ENCODE data around the gene INPP4A. TPM values are rescaled to one million over a fixed set of nuclear protein-coding genes. Genes with fewer than 3 reads are reported as not detected.
A peak's percentile ranks its signal among the peaks of the same experiment; 100 is the strongest.

The INPP4A gene
- total RNA-seq, 2 experiments from 2014 or later, result 123 to 127 TPM

DNA sequence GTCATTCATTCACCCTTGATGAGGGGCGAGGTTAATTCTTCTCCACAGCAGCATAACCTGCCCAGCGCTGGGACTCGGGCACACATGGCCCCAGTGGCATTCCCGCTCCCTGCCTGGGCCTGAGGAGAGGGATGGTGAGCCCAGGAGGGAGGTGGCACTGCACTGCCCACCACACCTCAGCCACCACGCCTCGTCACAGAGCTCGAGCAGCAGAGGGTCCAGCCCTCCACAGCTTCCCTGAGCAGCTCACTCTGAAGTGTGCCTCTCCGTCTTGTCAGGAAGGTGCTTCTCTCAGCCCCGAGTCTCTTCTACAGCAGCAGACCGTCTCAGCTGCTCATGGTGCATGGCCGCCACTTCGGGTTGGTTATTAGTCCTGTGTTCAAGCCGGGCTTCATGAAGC lies 128.8 kb downstream of the INPP4A start:
- no peaks in the 10 kb centered on the region for H3K4me1 Mint-ChIP-seq
- ChIA-PET POLR2A (interaction anchor here (0.5 kb wide), 1 partner anchor 30 kb away, joined by 3 read pairs; no protein-coding TSS in a partner anchor), CTCF (interaction anchor here (1.3 kb wide), 1 partner anchor 87 kb away, joined by 3 read pairs; no protein-coding TSS in a partner anchor)
- DNase-seq, result no peak
- peaks cover 67% of the 10 kb centered on the region for H3K36me3 Mint-ChIP-seq (ENCODE audit: low read depth)
- H3K9me3 Mint-ChIP-seq, result no peaks in the 10 kb centered on the region
- no peak overlapping the region for H3K4me3 Mint-ChIP-seq
- no peak overlapping the region for H3K27ac Mint-ChIP-seq
- H3K27me3 Mint-ChIP-seq, result no peaks in the 10 kb centered on the region

DNA sequence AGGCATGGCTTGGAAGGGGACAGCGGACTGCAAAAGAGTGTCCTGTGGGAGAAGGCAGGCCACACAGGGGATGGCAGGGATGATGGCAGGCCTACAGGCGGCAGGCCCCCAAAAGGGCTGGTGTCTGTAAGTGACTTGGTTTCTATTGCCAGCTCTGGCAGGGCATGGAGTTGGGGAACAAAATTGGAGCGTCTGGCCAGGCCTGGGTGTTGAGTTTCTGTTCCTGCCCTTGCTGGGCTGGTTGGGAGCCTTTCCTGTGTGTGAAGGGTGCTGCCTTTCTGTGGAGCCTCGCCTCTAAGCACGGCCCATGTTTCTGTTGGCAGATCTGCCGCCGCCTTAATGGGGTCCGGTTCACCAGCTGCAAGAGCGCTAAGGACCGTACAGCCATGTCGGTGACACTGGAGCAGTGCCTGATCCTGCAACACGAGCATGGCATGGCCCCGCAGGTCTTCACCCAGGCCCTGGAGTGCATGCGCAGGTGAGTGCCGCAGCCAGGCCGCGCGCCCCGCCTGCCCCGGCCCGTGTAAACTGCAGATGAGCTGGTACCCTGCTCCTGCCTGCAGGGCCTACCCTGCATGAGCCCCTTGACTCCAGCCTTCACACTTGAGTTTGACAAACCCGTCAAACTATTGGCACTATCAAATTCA lies 132.1 kb downstream of the INPP4A start:
- peak; percentile 15 for DNase-seq
- H3K4me3 Mint-ChIP-seq, result no peak overlapping the region
- ChIA-PET CTCF (no interaction called here), POLR2A (no interaction called here)
- peak overlapping the region; percentile 47 for H3K27ac Mint-ChIP-seq
- no peaks in the 10 kb centered on the region for H3K27me3 Mint-ChIP-seq
- no peaks in the 10 kb centered on the region for H3K4me1 Mint-ChIP-seq
- H3K9me3 Mint-ChIP-seq, result no peaks in the 10 kb centered on the region
- H3K36me3 Mint-ChIP-seq (ENCODE audit: low read depth), result peaks cover 63% of the 10 kb centered on the region

DNA sequence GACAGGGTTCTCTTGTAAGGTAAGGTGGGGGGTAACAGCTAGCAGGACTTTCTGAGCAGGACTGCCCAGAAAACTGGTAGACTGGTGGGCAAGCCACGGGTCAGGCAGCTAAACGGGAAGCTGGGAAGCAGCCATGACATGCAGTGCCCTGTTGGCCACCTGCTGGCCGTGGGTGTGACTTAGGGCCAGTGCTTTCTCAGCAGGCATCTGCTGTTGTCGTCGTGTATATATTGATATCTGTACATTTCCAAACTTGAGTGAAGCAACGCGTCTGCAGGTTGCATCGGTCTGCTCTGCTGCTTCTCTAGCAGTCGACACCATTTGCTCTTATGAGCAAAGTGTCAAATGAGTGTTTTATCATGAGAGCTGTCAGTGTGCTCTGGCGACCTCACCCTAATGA lies 132.7 kb downstream of the INPP4A start:
- peak; percentile 14 for DNase-seq
- H3K9me3 Mint-ChIP-seq, result no peaks in the 10 kb centered on the region
- no peaks in the 10 kb centered on the region for H3K4me1 Mint-ChIP-seq
- no peaks in the 10 kb centered on the region for H3K27me3 Mint-ChIP-seq
- no peak overlapping the region for H3K4me3 Mint-ChIP-seq
- ChIA-PET POLR2A (no interaction called here), CTCF (no interaction called here)
- peaks cover 68% of the 10 kb centered on the region for H3K36me3 Mint-ChIP-seq (ENCODE audit: low read depth)
- H3K27ac Mint-ChIP-seq, result no peak overlapping the region

DNA sequence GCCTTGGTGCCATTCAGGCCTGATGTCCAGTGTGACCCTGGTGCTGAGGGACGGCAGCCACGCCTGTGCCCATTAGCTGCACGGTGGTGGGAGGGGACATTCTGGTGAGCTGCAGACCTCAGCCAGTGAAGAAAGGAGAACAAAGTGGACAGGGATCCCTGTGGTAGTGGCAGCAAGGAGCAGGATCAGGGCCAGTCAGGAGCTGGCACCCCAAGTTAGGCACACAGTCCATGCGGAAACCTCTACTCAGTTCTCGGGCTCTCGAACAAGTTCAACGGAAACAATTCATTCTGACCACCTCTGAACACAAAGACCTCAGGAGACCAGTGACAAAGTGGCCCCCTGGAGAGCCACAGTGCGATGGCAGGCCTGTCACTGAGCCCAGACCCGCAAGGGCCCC lies 133.6 kb downstream of the INPP4A start:
- Mint-ChIP-seq H3K27me3 (no peaks in the 10 kb centered on the region), H3K9me3 (no peaks in the 10 kb centered on the region), H3K4me1 (no peaks in the 10 kb centered on the region), H3K4me3 (no peak overlapping the region), H3K27ac (no peak overlapping the region), H3K36me3 (ENCODE audit: low read depth) (peaks cover 66% of the 10 kb centered on the region)
- ChIA-PET POLR2A (no interaction called here), CTCF (no interaction called here)
- DNase-seq, result peak; percentile 10

DNA sequence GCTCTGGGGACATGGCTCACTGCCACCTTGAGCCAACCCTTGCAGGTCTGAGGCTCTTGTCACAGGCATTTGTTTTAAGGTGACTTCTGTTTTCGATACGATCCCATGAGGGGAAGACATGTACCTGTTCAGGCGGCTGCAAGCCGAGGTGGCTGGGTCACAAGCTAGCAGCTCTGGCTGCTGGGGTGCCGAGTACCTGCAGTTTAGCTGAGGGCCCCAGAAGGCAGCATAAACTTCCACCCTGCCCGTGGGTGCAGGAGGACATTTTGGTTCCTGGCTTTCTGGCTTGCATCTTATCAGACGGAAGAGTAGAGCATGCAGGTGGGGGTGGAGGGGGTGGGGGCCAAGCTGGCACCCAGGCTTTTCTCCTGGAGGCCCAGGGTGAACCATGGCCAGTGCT lies 135.3 kb downstream of the INPP4A start:
- H3K4me1 Mint-ChIP-seq, result no peaks in the 10 kb centered on the region
- peaks cover 67% of the 10 kb centered on the region for H3K36me3 Mint-ChIP-seq (ENCODE audit: low read depth)
- CTCF ChIA-PET, result no interaction called here
- no peak overlapping the region for H3K4me3 Mint-ChIP-seq
- peak; percentile 1 for DNase-seq
- H3K27ac Mint-ChIP-seq, result no peak overlapping the region
- POLR2A ChIA-PET, result no interaction called here
- H3K9me3 Mint-ChIP-seq, result no peaks in the 10 kb centered on the region
- H3K27me3 Mint-ChIP-seq, result no peaks in the 10 kb centered on the region

DNA sequence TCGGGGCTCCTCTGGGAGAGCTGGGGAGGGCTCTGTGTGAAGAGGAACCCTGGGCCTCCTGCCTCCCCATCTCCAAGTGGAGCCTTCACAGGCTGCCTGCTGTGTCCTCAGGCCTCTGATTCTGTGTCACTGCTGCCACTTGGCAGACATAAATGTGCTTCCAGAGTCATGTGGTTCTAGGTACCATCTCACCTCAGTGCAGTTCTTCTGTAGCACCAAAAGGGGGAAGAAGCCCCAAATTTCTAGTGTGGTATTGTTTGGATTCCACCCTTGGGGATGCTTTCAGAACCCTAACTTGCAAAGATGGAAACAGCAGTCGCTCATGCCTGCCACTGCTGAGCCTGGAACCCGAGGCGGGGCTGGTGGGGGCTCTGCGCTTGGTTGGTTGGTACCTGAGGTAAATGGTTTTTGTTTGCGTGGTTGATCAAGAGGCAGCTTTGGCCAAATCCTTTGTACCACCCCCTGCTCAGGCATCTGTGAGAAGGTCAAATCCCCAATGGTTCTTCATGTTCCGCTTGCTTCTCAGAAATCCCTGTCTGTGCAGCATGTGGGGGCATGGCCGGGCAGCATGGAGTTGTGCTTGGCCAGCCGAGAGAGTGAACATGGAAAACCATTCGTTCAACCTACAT lies 136.1 kb downstream of the INPP4A start:
- Mint-ChIP-seq H3K36me3 (ENCODE audit: low read depth) (peaks cover 69% of the 10 kb centered on the region), H3K27ac (no peak overlapping the region), H3K4me1 (no peaks in the 10 kb centered on the region), H3K9me3 (no peaks in the 10 kb centered on the region), H3K4me3 (no peak overlapping the region), H3K27me3 (no peaks in the 10 kb centered on the region)
- POLR2A ChIA-PET, result no interaction called here
- CTCF ChIA-PET, result interaction anchor here (0.6 kb wide), 1 partner anchor 256 kb away, joined by 3 read pairs; no protein-coding TSS in a partner anchor
- DNase-seq, result peak; percentile 14

DNA sequence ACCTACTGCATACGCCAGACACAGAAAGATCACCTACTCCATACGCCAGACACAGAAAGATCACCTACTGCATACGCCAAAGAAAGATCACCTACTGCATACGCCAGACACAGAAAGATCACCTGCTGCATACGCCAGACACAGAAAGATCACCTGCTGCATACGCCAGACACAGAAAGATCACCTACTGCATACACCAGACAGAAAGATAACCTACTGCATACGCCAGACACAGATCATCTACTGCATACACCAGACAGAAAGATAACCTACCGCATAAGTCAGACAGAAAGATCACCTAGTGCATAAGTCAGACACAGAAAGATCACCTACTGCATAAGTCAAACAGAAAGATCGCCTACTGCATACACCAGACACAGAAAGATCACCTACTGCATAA lies 137.9 kb downstream of the INPP4A start:
- no peaks in the 10 kb centered on the region for H3K27me3 Mint-ChIP-seq
- no peak overlapping the region for H3K4me3 Mint-ChIP-seq
- ChIA-PET CTCF (no interaction called here), POLR2A (no interaction called here)
- peaks cover 67% of the 10 kb centered on the region for H3K36me3 Mint-ChIP-seq (ENCODE audit: low read depth)
- no peak overlapping the region for H3K27ac Mint-ChIP-seq
- no peaks in the 10 kb centered on the region for H3K9me3 Mint-ChIP-seq
- DNase-seq, result peak; percentile 1
- no peaks in the 10 kb centered on the region for H3K4me1 Mint-ChIP-seq

DNA sequence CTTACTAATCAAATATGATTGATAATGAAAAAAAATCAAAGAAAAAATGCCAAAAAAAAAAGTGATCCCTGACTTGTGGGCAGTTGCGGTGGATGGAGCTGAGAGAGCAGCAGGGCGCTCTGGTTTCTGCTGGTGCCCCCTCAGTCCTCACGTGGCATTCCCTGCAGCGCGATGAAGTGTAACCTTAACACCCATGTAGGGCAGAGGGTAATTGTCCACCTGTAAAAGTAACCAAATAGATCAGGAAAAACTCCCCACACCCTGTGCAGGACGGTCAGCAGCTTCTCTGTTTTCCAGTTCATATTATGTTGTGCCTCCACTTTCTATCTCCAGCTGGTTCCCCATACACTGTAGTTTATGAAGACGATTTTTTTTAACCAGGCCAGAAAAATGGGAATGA lies 138.6 kb downstream of the INPP4A start:
- Mint-ChIP-seq H3K27ac (no peak overlapping the region), H3K27me3 (no peaks in the 10 kb centered on the region), H3K36me3 (ENCODE audit: low read depth) (peaks cover 66% of the 10 kb centered on the region), H3K9me3 (no peaks in the 10 kb centered on the region), H3K4me3 (no peak overlapping the region), H3K4me1 (no peaks in the 10 kb centered on the region)
- CTCF ChIA-PET, result no interaction called here
- POLR2A ChIA-PET, result interaction anchor here (1.4 kb wide), 1 partner anchor 10 kb away, joined by 5 read pairs; no protein-coding TSS in a partner anchor
- DNase-seq, result peak; percentile 9

DNA sequence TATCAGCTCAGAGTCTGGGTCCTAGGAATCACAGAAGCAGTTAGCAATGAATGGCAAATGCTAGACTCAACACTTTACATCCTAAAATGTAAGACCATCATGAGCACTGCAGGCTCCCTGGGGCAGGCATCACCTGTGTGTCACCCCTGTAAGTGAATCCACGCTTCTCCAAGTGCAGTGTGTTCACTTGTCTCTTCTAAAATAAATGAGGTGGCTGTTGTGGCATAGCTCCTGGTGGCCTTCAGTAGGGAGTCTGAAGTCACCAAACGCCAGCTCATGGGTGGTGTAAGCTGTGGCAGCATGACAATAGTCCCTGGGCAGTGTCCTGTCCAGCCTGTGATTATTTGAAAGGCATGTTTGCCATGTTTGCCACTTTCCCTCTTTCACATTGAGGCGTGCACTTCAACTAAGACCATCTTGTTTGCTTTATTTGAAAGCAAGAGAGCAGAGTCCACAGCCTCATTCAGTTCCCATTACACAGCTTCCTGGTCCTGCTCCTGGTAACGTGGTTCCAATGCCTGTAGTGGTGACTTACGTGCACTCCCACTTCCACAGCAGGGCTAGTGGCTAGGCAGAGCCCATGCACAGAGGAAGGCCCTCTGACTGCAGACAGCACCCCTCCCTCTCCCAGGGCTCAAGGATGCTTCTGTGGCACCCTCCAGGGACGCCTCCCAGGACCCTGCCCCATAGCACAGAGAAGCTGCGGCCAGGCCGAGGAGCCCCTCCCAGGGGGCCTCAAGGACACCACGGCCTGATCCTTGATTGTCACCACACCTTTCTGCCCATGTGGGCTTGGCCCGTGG lies 139.4 kb downstream of the INPP4A start:
- Mint-ChIP-seq H3K4me1 (no peaks in the 10 kb centered on the region), H3K27me3 (no peaks in the 10 kb centered on the region), H3K4me3 (no peak overlapping the region), H3K36me3 (ENCODE audit: low read depth) (peaks cover 65% of the 10 kb centered on the region), H3K9me3 (no peaks in the 10 kb centered on the region), H3K27ac (no peak overlapping the region)
- POLR2A ChIA-PET, result interaction anchor here (1.4 kb wide), 1 partner anchor 9 kb away, joined by 5 read pairs; no protein-coding TSS in a partner anchor
- CTCF ChIA-PET, result no interaction called here
- no peak for DNase-seq

DNA sequence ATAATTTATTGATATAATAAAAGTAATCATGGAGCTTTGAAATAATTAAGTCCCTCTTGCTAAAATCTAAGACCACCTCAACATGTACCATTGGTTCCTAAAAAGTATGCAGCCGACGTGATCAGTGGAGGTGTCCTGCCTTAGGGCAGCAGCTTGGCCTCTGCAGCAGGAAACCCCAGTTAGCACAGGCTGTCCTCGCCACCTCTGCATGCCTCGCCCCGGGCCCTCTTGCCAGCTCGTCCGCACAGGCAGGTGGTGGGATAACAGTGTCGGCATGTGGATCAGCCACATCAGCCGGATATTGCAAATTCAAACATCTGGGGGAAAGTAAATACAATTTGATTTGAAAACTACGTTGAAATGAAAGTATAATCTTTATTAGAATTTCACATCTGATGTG lies 140.7 kb downstream of the INPP4A start:
- Mint-ChIP-seq H3K27ac (no peak overlapping the region), H3K36me3 (ENCODE audit: low read depth) (peaks cover 64% of the 10 kb centered on the region), H3K9me3 (no peaks in the 10 kb centered on the region), H3K4me1 (no peaks in the 10 kb centered on the region), H3K4me3 (no peak overlapping the region), H3K27me3 (no peaks in the 10 kb centered on the region)
- ChIA-PET POLR2A (no interaction called here), CTCF (no interaction called here)
- peak; percentile 6 for DNase-seq

DNA sequence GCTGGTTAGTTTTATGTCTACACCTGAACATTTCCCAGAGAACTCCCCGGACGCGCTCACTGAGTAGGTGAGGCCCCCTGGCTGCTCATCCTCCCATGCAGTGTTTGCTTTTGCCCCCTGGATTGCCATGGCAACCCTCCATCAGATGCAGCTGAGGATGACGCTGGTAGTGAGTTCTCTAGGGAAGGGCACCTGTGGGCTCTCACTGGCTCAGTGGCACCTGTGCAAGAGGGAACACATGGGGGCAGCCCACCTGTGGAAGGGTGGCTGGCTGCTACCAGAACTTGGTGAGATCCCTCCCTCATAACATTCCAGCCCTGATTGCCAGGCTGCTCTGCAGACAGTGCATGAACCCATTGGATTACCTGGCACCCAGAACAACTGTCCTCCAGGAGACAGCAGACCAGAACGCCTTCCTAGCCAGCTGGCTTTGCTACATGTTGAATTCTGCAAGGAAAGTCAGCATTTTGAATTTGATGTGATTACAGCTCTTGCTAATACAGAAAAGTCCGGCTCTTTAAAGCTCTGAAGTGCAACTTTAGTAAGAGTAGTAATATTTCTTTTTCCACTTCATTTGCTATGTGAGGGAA lies 142.0 kb downstream of the INPP4A start:
- Mint-ChIP-seq H3K27ac (no peak overlapping the region), H3K4me3 (no peak overlapping the region), H3K9me3 (no peaks in the 10 kb centered on the region), H3K27me3 (no peaks in the 10 kb centered on the region), H3K4me1 (peaks cover 1% of the 10 kb centered on the region), H3K36me3 (ENCODE audit: low read depth) (peaks cover 70% of the 10 kb centered on the region)
- CTCF ChIA-PET, result no interaction called here
- POLR2A ChIA-PET, result no interaction called here
- DNase-seq, result peak; percentile 6

DNA sequence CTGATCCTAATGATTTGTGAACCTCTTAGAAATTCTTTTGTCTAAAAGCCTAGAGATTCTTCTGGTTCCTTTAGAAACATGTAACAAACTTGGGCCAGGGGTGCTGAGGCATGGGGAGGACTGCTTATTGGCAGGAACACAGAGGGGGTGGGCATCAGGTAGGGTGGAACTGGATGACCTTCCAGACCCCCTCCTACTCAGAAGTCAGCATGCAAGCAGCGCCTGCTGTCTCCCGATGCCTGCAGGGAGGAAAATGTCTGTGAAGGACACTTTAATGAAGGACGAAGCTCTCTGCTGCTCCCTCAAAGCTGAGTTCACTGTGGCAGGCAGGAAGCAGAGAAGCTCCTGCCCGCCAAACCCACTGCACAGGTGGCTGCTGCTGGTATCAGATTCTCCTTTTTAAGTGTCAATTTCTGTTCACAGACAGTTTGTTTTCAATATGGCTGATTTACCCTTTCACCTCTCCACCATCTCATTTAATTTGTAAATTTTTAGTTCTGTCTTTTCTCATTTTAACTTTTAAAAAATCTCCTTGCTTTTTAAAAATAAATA lies 144.3 kb downstream of the INPP4A start:
- H3K27me3 Mint-ChIP-seq, result no peaks in the 10 kb centered on the region
- DNase-seq, result no peak
- ChIA-PET CTCF (no interaction called here), POLR2A (interaction anchor here (1.3 kb wide), 1 partner anchor 32 kb away, joined by 3 read pairs; no protein-coding TSS in a partner anchor)
- H3K27ac Mint-ChIP-seq, result no peak overlapping the region
- H3K4me1 Mint-ChIP-seq, result peaks cover 2% of the 10 kb centered on the region
- peaks cover 72% of the 10 kb centered on the region for H3K36me3 Mint-ChIP-seq (ENCODE audit: low read depth)
- no peak overlapping the region for H3K4me3 Mint-ChIP-seq
- peaks cover 8% of the 10 kb centered on the region for H3K9me3 Mint-ChIP-seq

DNA sequence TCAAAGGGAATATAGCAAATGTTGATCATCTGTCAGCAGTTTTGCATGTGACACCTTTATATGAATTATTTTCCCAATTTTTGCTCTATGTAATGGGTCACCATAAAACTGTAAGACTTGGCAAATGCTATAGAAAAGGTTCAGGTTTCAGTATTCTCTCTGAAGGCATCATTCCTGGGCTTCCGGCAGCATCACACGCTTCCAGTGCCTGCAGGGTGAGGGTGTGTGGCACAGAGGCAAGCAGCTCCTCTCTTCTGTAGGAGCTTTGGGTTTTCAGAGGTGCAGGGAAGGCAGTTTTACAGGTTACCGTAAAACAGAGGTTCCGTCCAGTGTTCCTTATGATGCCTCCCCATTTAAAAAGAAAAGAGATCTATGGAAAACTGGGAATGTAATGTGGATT lies 144.8 kb downstream of the INPP4A start:
- no peaks in the 10 kb centered on the region for H3K27me3 Mint-ChIP-seq
- CTCF ChIA-PET, result interaction anchor here (0.6 kb wide), 1 partner anchor 214 kb away, joined by 5 read pairs; no protein-coding TSS in a partner anchor
- no peak for DNase-seq
- no peak overlapping the region for H3K4me3 Mint-ChIP-seq
- H3K36me3 Mint-ChIP-seq (ENCODE audit: low read depth), result peaks cover 78% of the 10 kb centered on the region
- H3K27ac Mint-ChIP-seq, result no peak overlapping the region
- H3K4me1 Mint-ChIP-seq, result peaks cover 4% of the 10 kb centered on the region
- peaks cover 9% of the 10 kb centered on the region for H3K9me3 Mint-ChIP-seq
- POLR2A ChIA-PET, result interaction anchor here (1.3 kb wide), 1 partner anchor 33 kb away, joined by 3 read pairs; no protein-coding TSS in a partner anchor
